ENCODE results near the gene MYOCOS.

- TF ChIP-seq, protein P1, sequence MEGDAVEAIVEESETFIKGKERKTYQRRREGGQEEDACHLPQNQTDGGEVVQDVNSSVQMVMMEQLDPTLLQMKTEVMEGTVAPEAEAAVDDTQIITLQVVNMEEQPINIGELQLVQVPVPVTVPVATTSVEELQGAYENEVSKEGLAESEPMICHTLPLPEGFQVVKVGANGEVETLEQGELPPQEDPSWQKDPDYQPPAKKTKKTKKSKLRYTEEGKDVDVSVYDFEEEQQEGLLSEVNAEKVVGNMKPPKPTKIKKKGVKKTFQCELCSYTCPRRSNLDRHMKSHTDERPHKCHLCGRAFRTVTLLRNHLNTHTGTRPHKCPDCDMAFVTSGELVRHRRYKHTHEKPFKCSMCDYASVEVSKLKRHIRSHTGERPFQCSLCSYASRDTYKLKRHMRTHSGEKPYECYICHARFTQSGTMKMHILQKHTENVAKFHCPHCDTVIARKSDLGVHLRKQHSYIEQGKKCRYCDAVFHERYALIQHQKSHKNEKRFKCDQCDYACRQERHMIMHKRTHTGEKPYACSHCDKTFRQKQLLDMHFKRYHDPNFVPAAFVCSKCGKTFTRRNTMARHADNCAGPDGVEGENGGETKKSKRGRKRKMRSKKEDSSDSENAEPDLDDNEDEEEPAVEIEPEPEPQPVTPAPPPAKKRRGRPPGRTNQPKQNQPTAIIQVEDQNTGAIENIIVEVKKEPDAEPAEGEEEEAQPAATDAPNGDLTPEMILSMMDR (conservative IDR thresholded peaks at IDR 0.05): no peak
- TF ChIP-seq EZH2 (IDR thresholded peaks at IDR 0.05; ENCODE audit: low read depth): no peak
These were observed 23.7 kb downstream of the MYOCOS start for GRCh38 chr1:171645553-171646248.

All from PC-9 (cell line).